ENCODE measurements around the gene CTNNBIP1. TPM values are rescaled to one million over a fixed set of nuclear protein-coding genes. Genes with fewer than 3 reads are reported as not detected.

Gene CTNNBIP1
- total RNA-seq, 1 experiment from 2014 or later: 44.4 TPM

- no peak overlapping the region for H4K8ac ChIP-seq (replicated peaks; ENCODE audit: insufficient read length, low read depth, low read length)
- H3K23me2 ChIP-seq (ENCODE audit: insufficient read length, low read depth, low read length, poor library complexity, severe bottlenecking): no peaks in the 10 kb centered on the region
- Mint-ChIP-seq H3K36me3 (ENCODE audit: insufficient read depth in 1 of 3, low read depth in 3 of 3) (peaks cover 21 to 25% (median 24%) of the 10 kb centered on the region in 3 experiments), H3K27me3 (ENCODE audit: low read depth) (no peaks in the 10 kb centered on the region), H3K9me3 (peaks cover 3 to 7% of the 10 kb centered on the region in 2 experiments; a peak in 4 of 5 replicates), H3K4me1 (peaks cover 18 to 21% of the 10 kb centered on the region in 2 experiments), H3K4me3 (no peak overlapping the region), H3K27ac (peak overlapping the region in 2 of 3 experiments; percentile 6 to 22; a peak in 2 of 7 replicates)
- no peak overlapping the region for H3K23ac ChIP-seq (ENCODE audit: insufficient read length, low read depth, low read length)
- H3K79me2 ChIP-seq (ENCODE audit: insufficient read depth, low read length): no peaks in the 10 kb centered on the region
- no peak overlapping the region for H3K9ac ChIP-seq (ENCODE audit: extremely low read depth, insufficient read length, low read length)
- H3K27me3 ChIP-seq (ENCODE audit: insufficient read depth, low read length): no peaks in the 10 kb centered on the region
- H3K14ac ChIP-seq (ENCODE audit: insufficient read depth, low read length): no peak overlapping the region
- no peak overlapping the region for H3K18ac ChIP-seq (ENCODE audit: insufficient read length, low read depth, low read length)
- H3T11ph ChIP-seq (ENCODE audit: low read length): no peak overlapping the region
- H2BK20ac ChIP-seq (ENCODE audit: low read depth, low read length, poor library complexity, severe bottlenecking): no peak overlapping the region
- H3K4me2 ChIP-seq (ENCODE audit: insufficient read depth, insufficient read length, low read length): no peak overlapping the region
- no peak for TF ChIP-seq CTCF (conservative IDR thresholded peaks at IDR 0.05)
- H3K4ac ChIP-seq (ENCODE audit: low read depth, low read length): no peak overlapping the region
- H3K56ac ChIP-seq (ENCODE audit: insufficient read length, low read depth, low read length): no peak overlapping the region
- no peak overlapping the region for H2BK15ac ChIP-seq (ENCODE audit: low read depth, low read length)
- H2BK12ac ChIP-seq (ENCODE audit: insufficient read length, low read depth, low read length): no peak overlapping the region
- no peaks in the 10 kb centered on the region for H3K9me3 ChIP-seq (ENCODE audit: control insufficient read depth, low read depth, low read length)
- no peak overlapping the region for H2BK120ac ChIP-seq (ENCODE audit: low read depth, low read length, poor library complexity, severe bottlenecking)
- no peak overlapping the region for H4K91ac ChIP-seq (ENCODE audit: insufficient read length, low read depth, low read length)
- H2AK5ac ChIP-seq (ENCODE audit: insufficient read length, low read length): no peak overlapping the region
- H2AFZ ChIP-seq (ENCODE audit: low read length): no peak overlapping the region
- DNase-seq: no peak
- H3K4me1 ChIP-seq (ENCODE audit: insufficient read depth, low read length): peaks cover 4% of the 10 kb centered on the region
- no peak overlapping the region for H3K27ac ChIP-seq (ENCODE audit: insufficient read length, low read depth, low read length)
- H2BK5ac ChIP-seq (ENCODE audit: insufficient read length, low read length): no peak overlapping the region
- H4K20me1 ChIP-seq (ENCODE audit: control insufficient read depth, insufficient read depth, insufficient read length): no peaks in the 10 kb centered on the region
- no peak overlapping the region for H4K5ac ChIP-seq (ENCODE audit: insufficient read length, low read depth, low read length)
- no peaks in the 10 kb centered on the region for H3K79me1 ChIP-seq (ENCODE audit: insufficient read depth, low read depth, low read length, poor library complexity, severe bottlenecking)
- no CpG with 5 or more reads among the region's 6 CpGs for WGBS (ENCODE audit: extremely low coverage, insufficient read length, low lambda C conversion rate)
These were observed 51.6 kb downstream of the CTNNBIP1 start for GRCh38 chr1:9858293-9859035.
